HepG2 (cell line): Measurements from ENCODE around the gene ANXA11. TPM values are rescaled to one million over a fixed set of nuclear protein-coding genes. Genes with fewer than 3 reads are reported as not detected.

ENCODE experiments used
- ATAC-seq: fragments of 200-7000 bp; cut with Tn5 transposase; 3 replicates; pipeline ENCODE4 v1.9.1; 2020; ENCODE audit warnings: mild to moderate bottlenecking, moderate library complexity
- BruUV-seq: library from RNA; stranded (reverse); fragments of 400-500 nt; replicated peaks from 2 replicates; lab custom pipeline; 2021; lab: Mats Ljungman, UMichigan
- CTCF ChIA-PET: fragments of 300-600 bp; formaldehyde crosslinking; extraction: SDS; loops from one replicate; lab custom pipeline; 2021; ENCODE audit warnings: low total read pairs, inconsistent platforms, low intra/inter-chr PET ratio; lab: Yijun Ruan, JAX
- POLR2A ChIA-PET: fragments of 350-600 bp; sonication (Branson Sonifier 250); formaldehyde crosslinking; loops from one replicate; lab custom pipeline; 2020; ENCODE audit warnings: antibody characterized with exemption, inconsistent platforms; lab: Yijun Ruan, JAX
- DNase-seq: peaks from one replicate; pipeline ENCODE4 v3.0.0-alpha.2; 2015; ENCODE audit warnings: low spot score
- FAIRE-seq: peaks from 3 replicates; lab custom pipeline; 2011; peaks lifted over from hg19 to GRCh38; lab: Jason Lieb, UNC
- H2AFZ ChIP-seq: one replicate; pipeline ENCODE4 v1.6.1; 2011; ENCODE audit warnings: low read length, inconsistent platforms
- H3K27ac ChIP-seq: fragments of 300-600 bp; 3 replicates; pipeline ENCODE4 v1.8.0; 2011; ENCODE audit warnings: mixed run types, mild to moderate bottlenecking, mixed read lengths, low read length, inconsistent platforms; ENCODE audit not compliant: insufficient read depth; ENCODE audit errors: extremely low read length
- H3K27me3 ChIP-seq, 2 experiments: fragments of 200-600 bp in 1 of 2; 2 replicates in 1 of 2; 3 replicates in 1 of 2; pipeline versions ENCODE4 v1.6.0 to v1.8.0; 2011; ENCODE audit warnings: low read length in 2 of 2, mild to moderate bottlenecking in 2 of 2, moderate library complexity in 2 of 2, inconsistent platforms in 1 of 2; ENCODE audit not compliant: insufficient read depth in 2 of 2, control insufficient read depth in 1 of 2
- H3K36me3 ChIP-seq, 2 experiments: fragments of 200-600 bp in 1 of 2; replicated peaks in 1 of 2; 2 replicates in 1 of 2; 3 replicates in 1 of 2; pipeline versions ENCODE4 v1.5.1 to v1.8.0; 2011; ENCODE audit warnings: low read length in 2 of 2, inconsistent platforms in 1 of 2; ENCODE audit not compliant: insufficient read depth in 2 of 2, control insufficient read depth in 1 of 2
- H3K4me1 ChIP-seq: 2 replicates; pipeline ENCODE4 v1.5.1; 2012; ENCODE audit warnings: low read length, inconsistent platforms; ENCODE audit not compliant: insufficient read depth
- H3K4me2 ChIP-seq: 2 replicates; pipeline ENCODE4 v1.6.0; 2011; ENCODE audit warnings: low read depth, low read length, inconsistent platforms
- H3K4me3 ChIP-seq, 3 experiments: fragments of 200-600 bp in 1 of 3; sonication (generic), shearing (Covaris generic) in 1 of 3; replicated peaks in 1 of 3; 2 replicates each; pipeline ENCODE4 v1.5.1; 2011 to 2016; ENCODE audit warnings: low read length in 3 of 3, inconsistent platforms in 2 of 3, low read depth in 2 of 3, mild to moderate bottlenecking in 2 of 3, control low read depth in 1 of 3, mixed read lengths in 1 of 3; ENCODE audit not compliant: insufficient read depth in 1 of 3
- H3K79me2 ChIP-seq: one replicate; pipeline ENCODE4 v1.6.1; 2011; ENCODE audit warnings: low read length, inconsistent platforms; ENCODE audit not compliant: insufficient read depth
- H3K9ac ChIP-seq: 2 replicates; pipeline ENCODE4 v1.6.0; 2011; ENCODE audit warnings: mild to moderate bottlenecking, low read depth, low read length, inconsistent platforms; ENCODE audit not compliant: insufficient read depth
- H3K9me3 ChIP-seq: 2 replicates; pipeline ENCODE4 v1.5.1; 2012; ENCODE audit warnings: mild to moderate bottlenecking, low read length
- H4K20me1 ChIP-seq: 2 replicates; pipeline ENCODE4 v1.6.0; 2011; ENCODE audit warnings: inconsistent platforms, mild to moderate bottlenecking, low read length, moderate library complexity; ENCODE audit not compliant: insufficient read depth
- CREB1 ChIP-seq, 2 experiments: fragments of 450-650 bp in 1 of 2; IDR thresholded peaks; 2 replicates each; pipeline ENCODE4 v1.6.1; 2016 to 2017; ENCODE audit warnings: control low read depth in 1 of 2, mild to moderate bottlenecking in 1 of 2, missing compliant biosample characterization in 1 of 2, missing genetic modification characterization in 1 of 2
- ELF3 ChIP-seq: IDR thresholded peaks from 2 replicates; pipeline ENCODE4 v1.6.1; 2016; ENCODE audit warnings: missing genetic modification reagents, missing compliant biosample characterization
- EP300 ChIP-seq, 3 experiments: sonication (generic) in 1 of 3; formaldehyde crosslinking in 1 of 3; IDR thresholded peaks; 2 replicates each; pipeline versions ENCODE4 v1.5.1 to v1.6.1; 2011 to 2020; ENCODE audit warnings: low read depth in 2 of 3, low read length in 2 of 3, borderline replicate concordance in 1 of 3, improper control_type of control experiment in 1 of 3, mild to moderate bottlenecking in 1 of 3, missing genetic modification reagents in 1 of 3, moderate library complexity in 1 of 3
- GATAD2A ChIP-seq: IDR thresholded peaks from 2 replicates; pipeline ENCODE4 v1.6.1; 2016
- MTF2 ChIP-seq: sonication (generic); formaldehyde crosslinking; IDR thresholded peaks from 2 replicates; pipeline ENCODE4 v1.5.0; 2020; ENCODE audit warnings: missing genetic modification reagents, borderline replicate concordance
- NCOA2 ChIP-seq: sonication (generic); formaldehyde crosslinking; IDR thresholded peaks from 2 replicates; pipeline ENCODE4 v1.8.0; 2022; ENCODE audit warnings: inconsistent platforms
- RERE ChIP-seq: IDR thresholded peaks from 2 replicates; pipeline ENCODE4 v1.6.1; 2016; ENCODE audit warnings: low read depth, missing genetic modification reagents, missing compliant biosample characterization
- TBX2 ChIP-seq: sonication (generic); formaldehyde crosslinking; IDR thresholded peaks from 2 replicates; pipeline ENCODE4 v1.5.0; 2020; ENCODE audit warnings: missing genetic modification reagents, mild to moderate bottlenecking, borderline replicate concordance
- TFAP4 ChIP-seq: sonication (generic); IDR thresholded peaks from 2 replicates; pipeline ENCODE4 v1.6.1; 2016; ENCODE audit warnings: low read depth, borderline replicate concordance
- ZNF329 ChIP-seq: sonication (generic); formaldehyde crosslinking; IDR thresholded peaks from 2 replicates; pipeline ENCODE4 v1.9.0; 2021; ENCODE audit warnings: low read depth, mild to moderate bottlenecking, missing genetic modification reagents
- ZNF562 ChIP-seq: sonication (generic); formaldehyde crosslinking; IDR thresholded peaks from 2 replicates; pipeline ENCODE4 v1.8.0; 2022; ENCODE audit warnings: missing genetic modification reagents, borderline replicate concordance
- WGBS: methylation state at CpG from one replicate; pipeline ENCODE4 v1.1.6; 2017; ENCODE audit warnings: low lambda C conversion rate; 5-methylcytosine and 5-hydroxymethylcytosine counted together
- in situ Hi-C: cut with HindIII; loops from 2 replicates; pipeline ENCODE4 v1.10.0; 2017; ENCODE audit warnings: low pct_unique_long_range_greater_than_20kb; ENCODE audit not compliant: extremely low pct_ligation_motif_present
- intact Hi-C: fragments of 100-400 bp; cut with micrococcal nuclease; formaldehyde crosslinking; loops from one replicate; pipeline ENCODE4 v1.10.0; 2022; ENCODE audit not compliant: unreplicated experiment
- polyA plus RNA-seq, 8 experiments: library from polyadenylated mRNA; depleted of rRNA in 3 of 8; stranded (reverse) in 7 of 8; unstranded in 1 of 8; fragments of >200 nt; fragmentation: Illumina TruSeq in 4 of 8; extraction: Trizol in 4 of 8; gene quantifications; 2 replicates each; pipeline versions ENCODE4 v1.2.1 to v1.2.3, GENCODE V29; 2011 to 2016; ENCODE audit warnings: low read depth in 4 of 8, missing spikeins in 1 of 8, mixed read lengths in 1 of 8; ENCODE audit not compliant: insufficient read depth in 1 of 8
- total RNA-seq, 5 experiments: library from RNA; depleted of rRNA; stranded (reverse); fragments of >200 nt; fragmentation: Illumina TruSeq; extraction: Trizol; gene quantifications; 2 replicates each; pipeline ENCODE4 v1.2.3, GENCODE V29; 2016; ENCODE audit warnings: low read depth in 1 of 5

ANXA11 gene
- total and polyA plus RNA-seq, 2 of the 13 experiments (the other 11 are each of a cell fraction or from before 2014, with no cell fraction given) = 30.6 to 51.5 TPM

- Histone ChIP-seq H3K79me2 (no peaks in the 10 kb centered on the region), H4K20me1 (no peaks in the 10 kb centered on the region), H3K27me3 (no peaks in the 10 kb centered on the region), H3K4me1 (no peaks in the 10 kb centered on the region), H3K4me3 (no peak overlapping the region), H3K9me3 (no peaks in the 10 kb centered on the region), H3K27ac (no peak overlapping the region), H3K4me2 (no peak overlapping the region), H3K36me3 (no peaks in the 10 kb centered on the region), H3K9ac (no peak overlapping the region), H2AFZ (no peak overlapping the region)
- DNase-seq (no peak), FAIRE-seq (no peak), ATAC-seq (no peak)
- intact Hi-C loops = no loop called here
- 72% methylated on average over 4 of the region's 4 CpGs for WGBS
- BruUV-seq = no TSS peak
- TF ChIP-seq ZNF562 (CRISPR knock-in tag) = no peak
- peak; percentile 71 for TF ChIP-seq CREB1 (IDR thresholded peaks at IDR 0.05)
- no peak for TF ChIP-seq CREB1 (CRISPR knock-in tag; IDR thresholded peaks at IDR 0.05)
- in situ Hi-C loops = no loop called here
- ChIA-PET POLR2A (no interaction called here), CTCF (no interaction called here)
Observed at GRCh38 chr10:80118669-80119068, 86.7 kb downstream of the ANXA11 start.

GRCh38 chr10:80110986-80111385, 94.4 kb downstream of the ANXA11 start:
- no TSS peak for BruUV-seq
- Histone ChIP-seq H3K9ac (peak overlapping the region; percentile 59), H3K4me1 (peaks cover 39% of the 10 kb centered on the region), H3K79me2 (no peaks in the 10 kb centered on the region), H3K4me2 (peak overlapping the region; percentile 88), H3K36me3 (no peaks in the 10 kb centered on the region), H3K27ac (peak overlapping the region; percentile 65), H3K9me3 (no peaks in the 10 kb centered on the region), H4K20me1 (no peaks in the 10 kb centered on the region), H3K4me3 (peak overlapping the region; percentile 50 to 68 (median 54)), H3K27me3 (no peaks in the 10 kb centered on the region), H2AFZ (no peak overlapping the region)
- 18% methylated on average over 1 of the region's 1 CpG for WGBS
- DNase-seq (peak; percentile 81), FAIRE-seq (peak; percentile 36), ATAC-seq (peak; percentile 67)
- POLR2A ChIA-PET = interaction anchor here (1.1 to 1.7 kb wide), 3 partner anchors 32 to 387 kb away, joined by 3 to 11 read pairs (median 5); partner anchors contain the start of gene ANXA11
- CTCF ChIA-PET = no interaction called here
- in situ Hi-C loops (no loop called here), intact Hi-C loops (loop anchor here (2.0 kb wide), 1 partner anchor 32 kb away; the partner anchor contains the start of gene TMEM254)
- 0 out of 2 replicates have a peak, but pooled peaks have one; percentile 20 for TF ChIP-seq RERE (CRISPR knock-in tag)
- no peak for TF ChIP-seq MTF2 (CRISPR knock-in tag)
- TF ChIP-seq TBX2 (CRISPR knock-in tag) = peak; percentile 35; the same call in 1 of the 2 replicates
- TF ChIP-seq GATAD2A (CRISPR knock-in tag) = peak; percentile 59
- peak; percentile 50; the same call in 1 of the 2 replicates for TF ChIP-seq NCOA2 (CRISPR knock-in tag)
- no peak for TF ChIP-seq ELF3
- peak in 1 of 2 experiments; percentile 62; a peak in 2 of 4 replicates for TF ChIP-seq EP300 (IDR thresholded peaks at IDR 0.05; ENCODE audit: low read depth in 2 of 2, low read length in 2 of 2)
- TF ChIP-seq EP300 (CRISPR knock-in tag; IDR thresholded peaks at IDR 0.05; ENCODE audit: borderline replicate concordance) = no peak; the same call in 1 of the 2 replicates
- TF ChIP-seq ZNF329 (CRISPR knock-in tag) = no peak
- 0 out of 2 replicates have a peak, but pooled peaks have one; percentile 14 for TF ChIP-seq TFAP4
